GM12878 (cell line): ENCODE results near the gene BBS4. TPM values are rescaled to one million over a fixed set of nuclear protein-coding genes. Genes with fewer than 3 reads are reported as not detected.

Experiments used
- ASH2L ChIP-seq: fragments of 300-600, 200-600 bp; sonication (generic); IDR thresholded peaks from 2 replicates; pipeline ENCODE4 v1.6.1; 2017; ENCODE audit warnings: low read depth, mild to moderate bottlenecking, borderline replicate concordance
- ATF7 ChIP-seq: fragments of 450-650 bp; IDR thresholded peaks from 2 replicates; pipeline ENCODE4 v1.6.1; 2016; ENCODE audit warnings: low read depth, mild to moderate bottlenecking
- CBX5 ChIP-seq: sonication (generic); IDR thresholded peaks from 2 replicates; pipeline ENCODE4 v1.6.1; 2016; ENCODE audit warnings: low read depth, moderate library complexity, mild to moderate bottlenecking, inconsistent platforms
- CEBPB ChIP-seq, 2 experiments: fragments of 150-350 bp in 1 of 2; IDR thresholded peaks; 2 replicates each; pipeline ENCODE4 v1.6.1; 2012 to 2014; ENCODE audit warnings: low read depth in 2 of 2, low read length in 2 of 2, borderline replicate concordance in 1 of 2, inconsistent platforms in 1 of 2
- EZH2 ChIP-seq: IDR thresholded peaks from 2 replicates; pipeline ENCODE4 v1.6.1; 2012; ENCODE audit warnings: low read depth, mild to moderate bottlenecking, control low read depth, inconsistent platforms, low read length, borderline replicate concordance; ENCODE audit not compliant: control insufficient read depth
- FOXM1 ChIP-seq: IDR thresholded peaks from 2 replicates; pipeline ENCODE4 v1.6.1; 2012; ENCODE audit warnings: low read depth, mild to moderate bottlenecking, inconsistent platforms, low read length, moderate library complexity
- IKZF2 ChIP-seq, 2 experiments: fragments of 450-650 bp; IDR thresholded peaks; 2 replicates each; pipeline ENCODE4 v1.6.1; 2017; ENCODE audit warnings: mild to moderate bottlenecking in 2 of 2, moderate library complexity in 2 of 2
- MYC ChIP-seq: IDR thresholded peaks from 2 replicates; pipeline ENCODE4 v1.6.1; 2011; ENCODE audit warnings: mild to moderate bottlenecking, low read length, moderate library complexity, inconsistent platforms; ENCODE audit not compliant: insufficient read depth, insufficient replicate concordance, insufficient read length, severe bottlenecking
- POLR2AphosphoS2 ChIP-seq: IDR thresholded peaks from 2 replicates; pipeline ENCODE4 v1.6.1; 2011; ENCODE audit warnings: low read depth, mild to moderate bottlenecking, low read length, improper control_type of control experiment, moderate library complexity
- SMAD1 ChIP-seq: fragments of 450-650 bp; IDR thresholded peaks from 2 replicates; pipeline ENCODE4 v1.6.1; 2018; ENCODE audit warnings: mild to moderate bottlenecking, low read depth; ENCODE audit not compliant: partially characterized antibody
- SUZ12 ChIP-seq: fragments of 200-600 bp; sonication (generic); IDR thresholded peaks from one replicate; pipeline ENCODE4 v1.6.1; 2018; ENCODE audit warnings: antibody characterized with exemption, mild to moderate bottlenecking; ENCODE audit not compliant: unreplicated experiment
- WRNIP1 ChIP-seq: IDR thresholded peaks from 2 replicates; pipeline ENCODE4 v1.6.1; 2011; ENCODE audit warnings: low read depth, low read length, improper control_type of control experiment, borderline replicate concordance
- ZNF207 ChIP-seq: fragments of 450-650 bp; IDR thresholded peaks from 2 replicates; pipeline ENCODE4 v1.6.1; 2014; ENCODE audit warnings: antibody characterized with exemption, mild to moderate bottlenecking, borderline replicate concordance
- polyA plus RNA-seq, 11 experiments: library from polyadenylated mRNA; depleted of rRNA in 4 of 11; unstranded in 6 of 11; stranded (reverse) in 5 of 11; fragments of >200 nt; fragmentation: Nextera tagmentation in 4 of 11; fragmentation: Illumina TruSeq in 1 of 11; extraction: Ambion mirVana in 4 of 11; extraction: Trizol in 1 of 11; gene quantifications; 1 replicate in 1 of 11; 2 replicates in 10 of 11; pipeline versions ENCODE4 v1.2.1 to v1.2.3, GENCODE V29; 2011 to 2016; ENCODE audit warnings: inconsistent platforms in 2 of 11, missing spikeins in 2 of 11, low read depth in 1 of 11
- total RNA-seq, 4 experiments: library from RNA; depleted of rRNA in 3 of 4; stranded (reverse); fragments of >200 nt in 3 of 4; fragmentation: Illumina TruSeq in 1 of 4; extraction: Trizol in 1 of 4; gene quantifications; 2 replicates each; pipeline versions ENCODE4 v1.2.1 to v1.2.3, GENCODE V29; 2013 to 2021
- TF ChIP-seq, protein P1 (sequence below): fragments of 450-650 bp; IDR thresholded peaks from 2 replicates; pipeline ENCODE4 v1.6.1; 2016; ENCODE audit warnings: mild to moderate bottlenecking, moderate library complexity, borderline replicate concordance
- TF ChIP-seq, protein P2 (sequence below): IDR thresholded peaks from 2 replicates; pipeline ENCODE4 v1.6.1; 2012; ENCODE audit warnings: low read depth, low read length, improper control_type of control experiment
- TF ChIP-seq, protein P3 (sequence below): IDR thresholded peaks from 2 replicates; pipeline ENCODE4 v1.6.1; 2012; ENCODE audit warnings: mild to moderate bottlenecking, low read depth, low read length
- TF ChIP-seq, protein P4 (sequence below): fragments of 450-650 bp; conservative IDR thresholded peaks from 2 replicates; pipeline ENCODE4 v1.6.1; 2017; ENCODE audit warnings: mild to moderate bottlenecking, moderate library complexity

Gene BBS4
- total and polyA plus RNA-seq, 10 of the 15 experiments (the other 5 are each of a cell fraction or from before 2014, with no cell fraction given) = 7.2 to 22.1 (median 9.9) TPM

DNA sequence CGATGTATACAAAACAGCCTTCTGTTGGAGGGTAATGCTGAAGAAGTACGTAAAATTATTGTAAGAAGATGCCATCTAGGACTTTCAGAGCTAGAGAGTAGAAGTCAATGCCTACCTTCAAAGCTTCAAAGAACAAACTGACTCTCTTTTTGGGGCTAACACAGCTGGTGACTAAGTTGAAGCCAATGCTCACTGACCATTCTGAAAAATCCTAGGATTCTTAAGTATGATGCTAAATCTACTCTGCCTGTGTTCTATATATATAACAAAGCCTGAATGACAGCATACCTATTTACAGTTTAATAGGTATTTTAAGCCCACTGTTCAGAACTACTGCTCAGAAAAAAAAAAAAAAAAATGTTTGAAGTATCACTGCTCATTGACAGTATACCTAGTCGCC is 78.6 kb downstream of the BBS4 start (continued):
- TF ChIP-seq, protein P1, sequence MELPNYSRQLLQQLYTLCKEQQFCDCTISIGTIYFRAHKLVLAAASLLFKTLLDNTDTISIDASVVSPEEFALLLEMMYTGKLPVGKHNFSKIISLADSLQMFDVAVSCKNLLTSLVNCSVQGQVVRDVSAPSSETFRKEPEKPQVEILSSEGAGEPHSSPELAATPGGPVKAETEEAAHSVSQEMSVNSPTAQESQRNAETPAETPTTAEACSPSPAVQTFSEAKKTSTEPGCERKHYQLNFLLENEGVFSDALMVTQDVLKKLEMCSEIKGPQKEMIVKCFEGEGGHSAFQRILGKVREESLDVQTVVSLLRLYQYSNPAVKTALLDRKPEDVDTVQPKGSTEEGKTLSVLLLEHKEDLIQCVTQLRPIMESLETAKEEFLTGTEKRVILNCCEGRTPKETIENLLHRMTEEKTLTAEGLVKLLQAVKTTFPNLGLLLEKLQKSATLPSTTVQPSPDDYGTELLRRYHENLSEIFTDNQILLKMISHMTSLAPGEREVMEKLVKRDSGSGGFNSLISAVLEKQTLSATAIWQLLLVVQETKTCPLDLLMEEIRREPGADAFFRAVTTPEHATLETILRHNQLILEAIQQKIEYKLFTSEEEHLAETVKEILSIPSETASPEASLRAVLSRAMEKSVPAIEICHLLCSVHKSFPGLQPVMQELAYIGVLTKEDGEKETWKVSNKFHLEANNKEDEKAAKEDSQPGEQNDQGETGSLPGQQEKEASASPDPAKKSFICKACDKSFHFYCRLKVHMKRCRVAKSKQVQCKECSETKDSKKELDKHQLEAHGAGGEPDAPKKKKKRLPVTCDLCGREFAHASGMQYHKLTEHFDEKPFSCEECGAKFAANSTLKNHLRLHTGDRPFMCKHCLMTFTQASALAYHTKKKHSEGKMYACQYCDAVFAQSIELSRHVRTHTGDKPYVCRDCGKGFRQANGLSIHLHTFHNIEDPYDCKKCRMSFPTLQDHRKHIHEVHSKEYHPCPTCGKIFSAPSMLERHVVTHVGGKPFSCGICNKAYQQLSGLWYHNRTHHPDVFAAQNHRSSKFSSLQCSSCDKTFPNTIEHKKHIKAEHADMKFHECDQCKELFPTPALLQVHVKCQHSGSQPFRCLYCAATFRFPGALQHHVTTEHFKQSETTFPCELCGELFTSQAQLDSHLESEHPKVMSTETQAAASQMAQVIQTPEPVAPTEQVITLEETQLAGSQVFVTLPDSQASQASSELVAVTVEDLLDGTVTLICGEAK = no peak
- TF ChIP-seq POLR2AphosphoS2 (no peak), EZH2 (no peak), SMAD1 (no peak), ZNF207 (no peak), IKZF2 (IDR thresholded peaks at IDR 0.05) (no peak), ATF7 (no peak), WRNIP1 (no peak), CEBPB (IDR thresholded peaks at IDR 0.05; ENCODE audit: borderline replicate concordance in 1 of 2, low read depth in 2 of 2, low read length in 2 of 2) (no peak), CBX5 (no peak), SUZ12 (no peak), ASH2L (no peak), MYC (no peak), FOXM1 (no peak)
- TF ChIP-seq, protein P2, sequence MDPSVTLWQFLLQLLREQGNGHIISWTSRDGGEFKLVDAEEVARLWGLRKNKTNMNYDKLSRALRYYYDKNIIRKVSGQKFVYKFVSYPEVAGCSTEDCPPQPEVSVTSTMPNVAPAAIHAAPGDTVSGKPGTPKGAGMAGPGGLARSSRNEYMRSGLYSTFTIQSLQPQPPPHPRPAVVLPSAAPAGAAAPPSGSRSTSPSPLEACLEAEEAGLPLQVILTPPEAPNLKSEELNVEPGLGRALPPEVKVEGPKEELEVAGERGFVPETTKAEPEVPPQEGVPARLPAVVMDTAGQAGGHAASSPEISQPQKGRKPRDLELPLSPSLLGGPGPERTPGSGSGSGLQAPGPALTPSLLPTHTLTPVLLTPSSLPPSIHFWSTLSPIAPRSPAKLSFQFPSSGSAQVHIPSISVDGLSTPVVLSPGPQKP = no peak
- TF ChIP-seq, protein P3, sequence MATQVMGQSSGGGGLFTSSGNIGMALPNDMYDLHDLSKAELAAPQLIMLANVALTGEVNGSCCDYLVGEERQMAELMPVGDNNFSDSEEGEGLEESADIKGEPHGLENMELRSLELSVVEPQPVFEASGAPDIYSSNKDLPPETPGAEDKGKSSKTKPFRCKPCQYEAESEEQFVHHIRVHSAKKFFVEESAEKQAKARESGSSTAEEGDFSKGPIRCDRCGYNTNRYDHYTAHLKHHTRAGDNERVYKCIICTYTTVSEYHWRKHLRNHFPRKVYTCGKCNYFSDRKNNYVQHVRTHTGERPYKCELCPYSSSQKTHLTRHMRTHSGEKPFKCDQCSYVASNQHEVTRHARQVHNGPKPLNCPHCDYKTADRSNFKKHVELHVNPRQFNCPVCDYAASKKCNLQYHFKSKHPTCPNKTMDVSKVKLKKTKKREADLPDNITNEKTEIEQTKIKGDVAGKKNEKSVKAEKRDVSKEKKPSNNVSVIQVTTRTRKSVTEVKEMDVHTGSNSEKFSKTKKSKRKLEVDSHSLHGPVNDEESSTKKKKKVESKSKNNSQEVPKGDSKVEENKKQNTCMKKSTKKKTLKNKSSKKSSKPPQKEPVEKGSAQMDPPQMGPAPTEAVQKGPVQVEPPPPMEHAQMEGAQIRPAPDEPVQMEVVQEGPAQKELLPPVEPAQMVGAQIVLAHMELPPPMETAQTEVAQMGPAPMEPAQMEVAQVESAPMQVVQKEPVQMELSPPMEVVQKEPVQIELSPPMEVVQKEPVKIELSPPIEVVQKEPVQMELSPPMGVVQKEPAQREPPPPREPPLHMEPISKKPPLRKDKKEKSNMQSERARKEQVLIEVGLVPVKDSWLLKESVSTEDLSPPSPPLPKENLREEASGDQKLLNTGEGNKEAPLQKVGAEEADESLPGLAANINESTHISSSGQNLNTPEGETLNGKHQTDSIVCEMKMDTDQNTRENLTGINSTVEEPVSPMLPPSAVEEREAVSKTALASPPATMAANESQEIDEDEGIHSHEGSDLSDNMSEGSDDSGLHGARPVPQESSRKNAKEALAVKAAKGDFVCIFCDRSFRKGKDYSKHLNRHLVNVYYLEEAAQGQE = no peak
- TF ChIP-seq, protein P4, sequence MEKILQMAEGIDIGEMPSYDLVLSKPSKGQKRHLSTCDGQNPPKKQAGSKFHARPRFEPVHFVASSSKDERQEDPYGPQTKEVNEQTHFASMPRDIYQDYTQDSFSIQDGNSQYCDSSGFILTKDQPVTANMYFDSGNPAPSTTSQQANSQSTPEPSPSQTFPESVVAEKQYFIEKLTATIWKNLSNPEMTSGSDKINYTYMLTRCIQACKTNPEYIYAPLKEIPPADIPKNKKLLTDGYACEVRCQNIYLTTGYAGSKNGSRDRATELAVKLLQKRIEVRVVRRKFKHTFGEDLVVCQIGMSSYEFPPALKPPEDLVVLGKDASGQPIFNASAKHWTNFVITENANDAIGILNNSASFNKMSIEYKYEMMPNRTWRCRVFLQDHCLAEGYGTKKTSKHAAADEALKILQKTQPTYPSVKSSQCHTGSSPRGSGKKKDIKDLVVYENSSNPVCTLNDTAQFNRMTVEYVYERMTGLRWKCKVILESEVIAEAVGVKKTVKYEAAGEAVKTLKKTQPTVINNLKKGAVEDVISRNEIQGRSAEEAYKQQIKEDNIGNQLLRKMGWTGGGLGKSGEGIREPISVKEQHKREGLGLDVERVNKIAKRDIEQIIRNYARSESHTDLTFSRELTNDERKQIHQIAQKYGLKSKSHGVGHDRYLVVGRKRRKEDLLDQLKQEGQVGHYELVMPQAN = no peak
